Right lobe of liver (tissue), 6 donors: Measurements from ENCODE around the gene SMC5. TPM values are rescaled to one million over a fixed set of nuclear protein-coding genes. Genes with fewer than 3 reads are reported as not detected.

Source experiments
- ATAC-seq, 4 donors: fragments of 200-7000 bp; cut with Tn5 transposase; one replicate each; pipeline ENCODE4 v1.9.1; 2020; ENCODE audit warnings: mild to moderate bottlenecking in 4 of 4, moderate library complexity in 4 of 4
- DNase-seq, 3 donors: peaks; one replicate each; pipeline ENCODE4 v3.0.0-alpha.2; 2020
- H3K27ac ChIP-seq, 3 donors: fragments of 200-600 bp; one replicate each; pipeline ENCODE4 v1.8.0; 2022
- H3K27me3 ChIP-seq, 2 donors: fragments of 200-600 bp; one replicate each; pipeline ENCODE4 v1.8.0; 2022
- H3K36me3 ChIP-seq, 4 donors: fragments of 200-600 bp; sonication (generic) in 1 of 4; one replicate each; pipeline versions ENCODE4 v1.5.1 to v1.8.0; 2017 to 2022; ENCODE audit warnings: control low read depth in 1 of 4
- H3K4me1 ChIP-seq, 4 donors: fragments of 200-600 bp; sonication (generic) in 1 of 4; one replicate each; pipeline versions ENCODE4 v1.5.1 to v1.8.0; 2017 to 2022; ENCODE audit warnings: control low read depth in 1 of 4
- H3K4me3 ChIP-seq, 3 donors: fragments of 200-600 bp; one replicate each; pipeline ENCODE4 v1.8.0; 2022
- H3K9me3 ChIP-seq, 4 donors: fragments of 200-600 bp; sonication (generic) in 1 of 4; one replicate each; pipeline versions ENCODE4 v1.5.1 to v1.8.0; 2017 to 2022; ENCODE audit warnings: control low read depth in 1 of 4
- CTCF ChIP-seq, 4 donors: fragments of 200-600 bp in 3 of 4; fragments of 450-650 bp in 1 of 4; IDR thresholded peaks; one replicate each; pipeline versions ENCODE4 v1.5.1 to v1.8.0; 2016 to 2022; ENCODE audit warnings: antibody characterized with exemption in 4 of 4, mild to moderate bottlenecking in 2 of 4
- POLR2A ChIP-seq: fragments of 450-650 bp; IDR thresholded peaks from one replicate; pipeline ENCODE4 v1.6.1; 2017; ENCODE audit warnings: antibody characterized with exemption, mild to moderate bottlenecking
- WGBS: methylation state at CpG from one replicate; pipeline ENCODE4 v1.1.6; 2018; ENCODE audit warnings: low coverage, low lambda C conversion rate; ENCODE audit not compliant: insufficient coverage; ENCODE audit errors: missing lambda C conversion rate; 5-methylcytosine and 5-hydroxymethylcytosine counted together
- intact Hi-C, 2 donors: fragments of 100-400 bp; cut with DNase I; formaldehyde crosslinking; loops; one replicate each; pipeline versions ENCODE4 v1.11.2 to v1.14.1; 2022
- total RNA-seq, 6 experiments: library from RNA; depleted of rRNA in 2 of 6; stranded (reverse); fragments of >200 nt in 2 of 6; fragmentation: NEBNext Ultra II Directional in 3 of 6; extraction: Animal tissue kit (Norgen Biotek cat#: 25700) in 3 of 6; gene quantifications; one replicate each; pipeline versions ENCODE4 v1.1.0 to v1.2.4, GENCODE V29; 2016 to 2023
- donor health status: DM: no; HTN: yes; CAD: no.
- donor health status: DM: no; HTN: no; CAD: no.
- donor health status: DM: no; HTN: no; CAD: no.
- donor health status: DM: no; HTN: yes; CAD: no.
- donor health status: DM: no; HTN: yes; CAD: no.

Gene SMC5
- total RNA-seq, 6 experiments from 2014 or later, result 10.6 to 13.9 (median 13.0) TPM

GRCh38 chr9:70340572-70340971, 81.8 kb downstream of the SMC5 start:
- H3K4me3 ChIP-seq, result no peak overlapping the region
- intact Hi-C loops, result no loop called here
- no peak for TF ChIP-seq POLR2A
- peak; percentile 45 to 52 (median 48) for TF ChIP-seq CTCF (IDR thresholded peaks at IDR 0.05)
- H3K27ac ChIP-seq, result no peak overlapping the region
- H3K4me1 ChIP-seq, result no peaks in the 10 kb centered on the region
- no peaks in the 10 kb centered on the region for H3K27me3 ChIP-seq
- 2% methylated on average over 1 of the region's 1 CpG for WGBS
- DNase-seq (no peak), ATAC-seq (peak in 3 of 4 donors; percentile 27 to 43 (median 34))
- no peaks in the 10 kb centered on the region for H3K36me3 ChIP-seq
- no peaks in the 10 kb centered on the region for H3K9me3 ChIP-seq

- Histone ChIP-seq H3K4me3 (no peak overlapping the region), H3K4me1 (no peaks in the 10 kb centered on the region), H3K27me3 (no peaks in the 10 kb centered on the region), H3K27ac (no peak overlapping the region), H3K36me3 (peaks cover 0 to 19% (median 3%) of the 10 kb centered on the region in 4 donors), H3K9me3 (no peaks in the 10 kb centered on the region)
- TF ChIP-seq POLR2A (no peak), CTCF (IDR thresholded peaks at IDR 0.05) (no peak)
- DNase-seq (no peak), ATAC-seq (no peak)
- WGBS, result 96% methylated on average over 2 of the region's 2 CpGs
- intact Hi-C loops, result no loop called here
Measured at GRCh38 chr9:70347046-70347445, 88.3 kb downstream of the SMC5 start.

- intact Hi-C loops, result loop anchor here in 1 of 2 donors (5.0 kb wide), 1 partner anchor 255 kb away; no protein-coding TSS in a partner anchor
- no peak overlapping the region for H3K27ac ChIP-seq
- H3K9me3 ChIP-seq, result no peaks in the 10 kb centered on the region
- H3K27me3 ChIP-seq, result no peaks in the 10 kb centered on the region
- peaks cover 0 to 15% (median 2%) of the 10 kb centered on the region in 4 donors for H3K36me3 ChIP-seq
- H3K4me1 ChIP-seq, result no peaks in the 10 kb centered on the region
- ATAC-seq (no peak), DNase-seq (no peak)
- TF ChIP-seq CTCF (IDR thresholded peaks at IDR 0.05) (no peak), POLR2A (no peak)
- 65% methylated on average over 1 of the region's 1 CpG for WGBS
- H3K4me3 ChIP-seq, result no peak overlapping the region
Measured at GRCh38 chr9:70352356-70352755, 93.6 kb downstream of the SMC5 start.

- ATAC-seq, result peak; percentile 50 to 66 (median 53)
- intact Hi-C loops, result loop anchor here in 1 of 2 donors (5.0 kb wide), 1 partner anchor 254 kb away; no protein-coding TSS in a partner anchor
Measured at GRCh38 chr9:70352802-70353201, 94.0 kb downstream of the SMC5 start.

More at GRCh38 chr9:70352802-70353201, 94.0 kb downstream of the SMC5 start:
- H3K27me3 ChIP-seq, result no peaks in the 10 kb centered on the region
- H3K9me3 ChIP-seq, result no peaks in the 10 kb centered on the region
- H3K4me3 ChIP-seq, result no peak overlapping the region
- no peak overlapping the region for H3K27ac ChIP-seq
- TF ChIP-seq POLR2A (no peak), CTCF (IDR thresholded peaks at IDR 0.05) (peak; percentile 55 to 65 (median 59))
- H3K4me1 ChIP-seq, result no peaks in the 10 kb centered on the region
- DNase-seq, result no peak
- H3K36me3 ChIP-seq, result peaks cover 0 to 12% (median 1%) of the 10 kb centered on the region in 4 donors
